A549 (cell line): Measurements from ENCODE around the gene CLCA2.

Experiments
- CEBPB ChIP-seq, 2 experiments: fragments of >200 bp in 1 of 2; sonication (Bioruptor Twin) in 1 of 2; formaldehyde crosslinking in 1 of 2; IDR thresholded peaks; 2 replicates each; pipeline ENCODE4 v1.6.1; 2012 to 2016
- HDAC2 ChIP-seq: fragments of 200-600 bp; sonication (generic); IDR thresholded peaks from 2 replicates; pipeline ENCODE4 v1.6.1; 2016
- KDM1A ChIP-seq: fragments of 200-600 bp; sonication (generic); IDR thresholded peaks from 2 replicates; pipeline ENCODE4 v1.6.1; 2016; ENCODE audit warnings: low read depth, mild to moderate bottlenecking
- POLR2A ChIP-seq: IDR thresholded peaks from 2 replicates; pipeline ENCODE4 v1.6.1; 2012; ENCODE audit warnings: mild to moderate bottlenecking, low read length
- RAD21 ChIP-seq, 2 experiments: fragments of >200 bp in 1 of 2; sonication (Bioruptor Twin) in 1 of 2; formaldehyde crosslinking in 1 of 2; IDR thresholded peaks in 1 of 2; conservative IDR thresholded peaks in 1 of 2; 2 replicates in 1 of 2; 3 replicates in 1 of 2; pipeline ENCODE4 v1.6.1; 2012 to 2018; ENCODE audit warnings: inconsistent platforms in 1 of 2
- TF ChIP-seq, protein P1 (sequence below): fragments of >200 bp; sonication (Bioruptor Twin); formaldehyde crosslinking; IDR thresholded peaks from 3 replicates; pipeline ENCODE4 v1.5.1; 2016

DNA sequence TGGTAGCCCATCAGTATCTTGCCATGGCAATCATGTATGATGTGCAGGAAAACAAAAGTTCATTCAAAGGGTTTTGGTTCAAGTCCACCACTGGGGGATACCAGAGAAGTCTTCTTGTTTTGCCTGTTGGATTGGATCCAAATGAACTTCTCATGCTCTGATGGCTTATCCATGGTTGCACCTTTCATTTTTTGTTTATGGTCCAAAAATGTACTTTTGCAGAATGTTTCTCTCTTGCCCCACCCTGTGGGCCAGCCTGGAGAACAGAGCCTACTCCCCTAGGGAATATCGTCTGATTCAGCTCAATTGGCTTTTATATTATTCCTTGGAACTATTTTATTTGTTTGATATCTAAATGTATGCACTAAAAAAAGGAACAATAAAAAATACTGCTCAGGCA, 24.7 kb downstream of the CLCA2 start:
- TF ChIP-seq KDM1A (no peak), HDAC2 (no peak), CEBPB (IDR thresholded peaks at IDR 0.05) (no peak), POLR2A (no peak), RAD21 (conservative IDR thresholded peaks at IDR 0.05 in 1 of 2, IDR thresholded peaks at IDR 0.05 in 1 of 2) (no peak)
- TF ChIP-seq, protein P1, sequence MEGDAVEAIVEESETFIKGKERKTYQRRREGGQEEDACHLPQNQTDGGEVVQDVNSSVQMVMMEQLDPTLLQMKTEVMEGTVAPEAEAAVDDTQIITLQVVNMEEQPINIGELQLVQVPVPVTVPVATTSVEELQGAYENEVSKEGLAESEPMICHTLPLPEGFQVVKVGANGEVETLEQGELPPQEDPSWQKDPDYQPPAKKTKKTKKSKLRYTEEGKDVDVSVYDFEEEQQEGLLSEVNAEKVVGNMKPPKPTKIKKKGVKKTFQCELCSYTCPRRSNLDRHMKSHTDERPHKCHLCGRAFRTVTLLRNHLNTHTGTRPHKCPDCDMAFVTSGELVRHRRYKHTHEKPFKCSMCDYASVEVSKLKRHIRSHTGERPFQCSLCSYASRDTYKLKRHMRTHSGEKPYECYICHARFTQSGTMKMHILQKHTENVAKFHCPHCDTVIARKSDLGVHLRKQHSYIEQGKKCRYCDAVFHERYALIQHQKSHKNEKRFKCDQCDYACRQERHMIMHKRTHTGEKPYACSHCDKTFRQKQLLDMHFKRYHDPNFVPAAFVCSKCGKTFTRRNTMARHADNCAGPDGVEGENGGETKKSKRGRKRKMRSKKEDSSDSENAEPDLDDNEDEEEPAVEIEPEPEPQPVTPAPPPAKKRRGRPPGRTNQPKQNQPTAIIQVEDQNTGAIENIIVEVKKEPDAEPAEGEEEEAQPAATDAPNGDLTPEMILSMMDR = no peak
